DOHH2 (cell line): ENCODE results near the gene RBM38.

ENCODE experiments used
- H3F3A ChIP-seq: fragments of 200-600 bp; sonication (generic), shearing (Covaris generic); 2 replicates; pipeline ENCODE4 v1.6.0; 2016; ENCODE audit warnings: antibody characterized with exemption, mild to moderate bottlenecking; ENCODE audit not compliant: control insufficient read depth, insufficient read depth
- H3K27ac ChIP-seq: fragments of 200-600 bp; sonication (generic); 2 replicates; pipeline ENCODE4 v1.5.1; 2014; ENCODE audit warnings: low read depth, mild to moderate bottlenecking, low read length, moderate library complexity
- H3K27me3 ChIP-seq: fragments of 200-600 bp; sonication (generic); 2 replicates; pipeline ENCODE4 v1.6.1; 2014; ENCODE audit warnings: mild to moderate bottlenecking, low read length, mixed read lengths; ENCODE audit not compliant: control insufficient read depth
- H3K36me3 ChIP-seq: fragments of 200-600 bp; sonication (generic); 2 replicates; pipeline ENCODE4 v1.6.1; 2014; ENCODE audit warnings: mild to moderate bottlenecking, low read length, moderate library complexity, mixed read lengths; ENCODE audit not compliant: control insufficient read depth
- H3K4me1 ChIP-seq: fragments of 200-600 bp; sonication (generic); 2 replicates; pipeline ENCODE4 v1.6.1; 2014; ENCODE audit warnings: mild to moderate bottlenecking, low read length, mixed read lengths; ENCODE audit not compliant: control insufficient read depth
- H3K4me2 ChIP-seq: fragments of 200-600 bp; sonication (generic); 2 replicates; pipeline ENCODE4 v1.6.0; 2014; ENCODE audit warnings: mild to moderate bottlenecking, low read length, moderate library complexity
- H3K4me3 ChIP-seq: fragments of 200-600 bp; sonication (generic); 2 replicates; pipeline ENCODE4 v1.5.1; 2014; ENCODE audit warnings: mild to moderate bottlenecking, low read length, mixed read lengths
- H3K79me2 ChIP-seq: fragments of 200-600 bp; sonication (generic); 2 replicates; pipeline ENCODE4 v1.6.1; 2014; ENCODE audit warnings: mild to moderate bottlenecking, low read length, mixed read lengths; ENCODE audit not compliant: control insufficient read depth
- H3K9me2 ChIP-seq: fragments of 200-600 bp; sonication (generic); replicated peaks from 2 replicates; pipeline ENCODE4 v1.6.1; 2014; ENCODE audit warnings: mild to moderate bottlenecking, low read length, mixed read lengths; ENCODE audit not compliant: control insufficient read depth
- H3K9me3 ChIP-seq: fragments of 200-600 bp; sonication (generic); 2 replicates; pipeline ENCODE4 v1.6.1; 2014; ENCODE audit warnings: antibody characterized with exemption, low read length, mixed read lengths; ENCODE audit not compliant: control insufficient read depth, insufficient read depth
- H4K20me1 ChIP-seq: fragments of 200-600 bp; sonication (generic); 2 replicates; pipeline ENCODE4 v1.6.0; 2014; ENCODE audit warnings: low read depth, mild to moderate bottlenecking, antibody characterized with exemption, low read length, moderate library complexity; ENCODE audit not compliant: control insufficient read depth, insufficient read depth
- EZH2phosphoT487 ChIP-seq: fragments of 200-600 bp; sonication (generic); IDR thresholded peaks from 2 replicates; pipeline ENCODE4 v1.6.1; 2017; ENCODE audit warnings: borderline replicate concordance, mild to moderate bottlenecking, antibody characterized with exemption, low read length, moderate library complexity, mixed read lengths
- TF ChIP-seq, protein P1 (sequence below): fragments of 200-600 bp; sonication (generic); IDR thresholded peaks from one replicate; pipeline ENCODE4 v1.5.1; 2014; ENCODE audit warnings: antibody characterized with exemption, mild to moderate bottlenecking, low read depth, low read length; ENCODE audit not compliant: poor library complexity, severe bottlenecking

RBM38 gene

DNA sequence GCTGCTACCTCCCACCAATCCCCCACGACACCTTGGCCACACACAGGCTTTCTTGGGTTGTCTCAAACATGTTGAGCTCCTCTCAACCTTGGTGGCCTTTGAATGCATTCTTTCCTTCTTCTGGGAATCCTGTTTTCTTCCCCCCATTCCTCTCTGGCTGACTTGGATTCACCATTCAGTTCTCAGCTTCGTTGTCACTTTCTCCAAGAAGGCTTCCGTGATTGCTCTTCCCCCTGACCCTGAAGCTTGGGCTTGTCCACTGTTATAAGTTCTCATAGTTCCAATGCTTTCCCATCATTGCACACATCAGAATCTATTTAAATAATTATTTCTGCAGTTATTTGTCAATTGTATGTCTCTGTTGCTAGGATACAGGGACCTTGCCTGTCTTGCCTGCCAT, 64.2 kb downstream of the RBM38 start:
- peaks cover 14% of the 10 kb centered on the region for H3K27me3 ChIP-seq
- H3K79me2 ChIP-seq, result no peaks in the 10 kb centered on the region
- H3K36me3 ChIP-seq, result no peaks in the 10 kb centered on the region
- H3K4me2 ChIP-seq, result peak overlapping the region; percentile 52
- H3K27ac ChIP-seq, result no peak overlapping the region
- H3K4me3 ChIP-seq, result peak overlapping the region; percentile 3; the same call in 1 of the 2 replicates
- H3F3A ChIP-seq, result peaks cover 2% of the 10 kb centered on the region; the same call in 1 of the 2 replicates
- H4K20me1 ChIP-seq, result no peaks in the 10 kb centered on the region
- TF ChIP-seq EZH2phosphoT487, result no peak
- no peaks in the 10 kb centered on the region for H3K9me3 ChIP-seq
- no peaks in the 10 kb centered on the region for H3K9me2 ChIP-seq
- H3K4me1 ChIP-seq, result peaks cover 73% of the 10 kb centered on the region

DNA sequence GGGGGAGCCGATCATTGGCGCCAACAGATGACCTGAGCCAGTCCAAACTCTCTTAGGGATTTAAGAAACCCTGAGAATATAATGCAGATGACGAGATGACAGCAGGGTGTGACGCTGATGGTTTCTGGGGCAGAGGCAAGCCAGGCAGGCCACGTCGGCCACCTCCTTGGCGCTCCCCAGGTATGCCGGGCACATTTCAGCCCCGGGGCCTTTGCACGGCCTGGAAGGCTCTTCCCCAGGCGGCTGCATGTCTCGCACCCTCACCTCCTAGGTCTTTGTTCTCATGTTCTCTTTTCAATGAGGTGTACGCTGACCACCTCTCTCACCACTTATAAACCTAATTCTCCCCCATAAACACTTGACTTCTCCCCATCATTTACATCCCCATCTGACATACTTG, 64.9 kb downstream of the RBM38 start:
- TF ChIP-seq, protein P1, sequence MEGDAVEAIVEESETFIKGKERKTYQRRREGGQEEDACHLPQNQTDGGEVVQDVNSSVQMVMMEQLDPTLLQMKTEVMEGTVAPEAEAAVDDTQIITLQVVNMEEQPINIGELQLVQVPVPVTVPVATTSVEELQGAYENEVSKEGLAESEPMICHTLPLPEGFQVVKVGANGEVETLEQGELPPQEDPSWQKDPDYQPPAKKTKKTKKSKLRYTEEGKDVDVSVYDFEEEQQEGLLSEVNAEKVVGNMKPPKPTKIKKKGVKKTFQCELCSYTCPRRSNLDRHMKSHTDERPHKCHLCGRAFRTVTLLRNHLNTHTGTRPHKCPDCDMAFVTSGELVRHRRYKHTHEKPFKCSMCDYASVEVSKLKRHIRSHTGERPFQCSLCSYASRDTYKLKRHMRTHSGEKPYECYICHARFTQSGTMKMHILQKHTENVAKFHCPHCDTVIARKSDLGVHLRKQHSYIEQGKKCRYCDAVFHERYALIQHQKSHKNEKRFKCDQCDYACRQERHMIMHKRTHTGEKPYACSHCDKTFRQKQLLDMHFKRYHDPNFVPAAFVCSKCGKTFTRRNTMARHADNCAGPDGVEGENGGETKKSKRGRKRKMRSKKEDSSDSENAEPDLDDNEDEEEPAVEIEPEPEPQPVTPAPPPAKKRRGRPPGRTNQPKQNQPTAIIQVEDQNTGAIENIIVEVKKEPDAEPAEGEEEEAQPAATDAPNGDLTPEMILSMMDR, result no peak
- TF ChIP-seq EZH2phosphoT487, result no peak
- peaks cover 66% of the 10 kb centered on the region for H3K4me1 ChIP-seq
- no peaks in the 10 kb centered on the region for H3K36me3 ChIP-seq
- no peaks in the 10 kb centered on the region for H3K79me2 ChIP-seq
- H3K27ac ChIP-seq, result no peak overlapping the region
- H3K4me3 ChIP-seq, result no peak overlapping the region
- H3K4me2 ChIP-seq, result no peak overlapping the region
- H3K9me2 ChIP-seq, result no peaks in the 10 kb centered on the region
- peaks cover 14% of the 10 kb centered on the region for H3K27me3 ChIP-seq
- no peaks in the 10 kb centered on the region; the same call in 1 of the 2 replicates for H3F3A ChIP-seq
- H4K20me1 ChIP-seq, result no peaks in the 10 kb centered on the region
- no peaks in the 10 kb centered on the region for H3K9me3 ChIP-seq

DNA sequence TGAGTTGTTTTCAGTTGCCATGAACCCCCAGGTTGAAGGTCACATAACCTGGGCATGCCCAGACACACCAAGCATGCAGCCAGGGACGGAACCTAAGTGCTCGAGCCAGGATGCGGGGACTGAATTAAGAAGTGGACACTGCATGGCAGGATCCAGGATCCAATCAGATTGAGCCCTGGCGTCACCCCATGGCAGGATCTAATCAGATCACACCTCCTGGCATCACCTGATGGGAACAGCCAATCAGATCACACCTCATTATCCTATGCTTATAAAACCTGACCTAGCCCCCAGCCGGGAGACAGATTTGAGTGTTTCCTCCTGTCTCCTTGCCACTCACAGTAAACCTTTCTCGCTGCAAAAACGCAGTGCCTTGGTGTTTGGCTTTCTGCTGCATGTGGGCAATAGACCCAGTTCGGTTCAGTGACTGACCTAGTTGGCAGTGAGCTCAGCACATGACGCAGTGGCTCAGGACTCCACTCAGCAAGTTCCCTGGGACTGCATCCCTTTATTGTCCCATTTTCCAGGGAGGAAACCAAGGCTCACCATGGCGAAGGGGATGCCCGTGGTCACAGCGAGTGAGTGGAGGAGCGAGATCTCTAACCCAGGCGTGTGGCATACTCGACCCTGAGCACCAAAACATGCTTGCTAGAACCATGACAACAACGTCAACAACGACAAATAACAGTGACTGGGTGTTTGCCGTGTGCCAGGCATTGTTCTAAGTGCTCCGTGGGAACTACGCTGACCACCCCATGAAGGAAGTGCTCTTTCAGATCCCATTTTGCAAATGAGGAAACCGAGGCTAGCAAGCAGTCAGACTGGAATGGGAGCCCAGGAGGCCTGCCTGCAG, 66.3 kb downstream of the RBM38 start:
- TF ChIP-seq, protein P1, result no peak
- no peak for TF ChIP-seq EZH2phosphoT487
- Histone ChIP-seq H3F3A (no peaks in the 10 kb centered on the region), H3K4me3 (no peak overlapping the region), H3K9me3 (no peaks in the 10 kb centered on the region), H3K27ac (no peak overlapping the region), H3K36me3 (no peaks in the 10 kb centered on the region), H3K4me1 (peaks cover 52% of the 10 kb centered on the region), H3K4me2 (no peak overlapping the region), H3K9me2 (no peaks in the 10 kb centered on the region), H4K20me1 (no peaks in the 10 kb centered on the region), H3K79me2 (no peaks in the 10 kb centered on the region), H3K27me3 (peaks cover 20% of the 10 kb centered on the region)
